SK-N-SH treated with all-trans-retinoic acid at 6 μM for 48 hours (cell line): ENCODE measurements around the gene BRD3.

ENCODE experiments used
- BACH2 ChIP-seq: fragments of 250-450 bp; sonication (Bioruptor Pico); IDR thresholded peaks from 2 replicates; pipeline ENCODE4 v1.9.0; 2021; ENCODE audit warnings: mild to moderate bottlenecking, borderline replicate concordance
- ISL1 ChIP-seq: fragments of 250-450 bp; sonication (Bioruptor Pico); IDR thresholded peaks from 2 replicates; pipeline ENCODE4 v2.1.2; 2022; ENCODE audit warnings: mild to moderate bottlenecking, moderate library complexity
- OSR1 ChIP-seq: fragments of 250-450 bp; sonication (Bioruptor Pico); IDR thresholded peaks from 2 replicates; pipeline ENCODE4 v1.8.0; 2022; ENCODE audit warnings: moderate library complexity, mild to moderate bottlenecking, inconsistent platforms
- TCF4 ChIP-seq: fragments of 250-450 bp; sonication (Bioruptor Pico); IDR thresholded peaks from 2 replicates; pipeline ENCODE4 v1.8.0; 2021; ENCODE audit warnings: mild to moderate bottlenecking, moderate library complexity, borderline replicate concordance
- ZFP30 ChIP-seq: fragments of 450-650 bp; formaldehyde crosslinking; IDR thresholded peaks from 2 replicates; pipeline ENCODE4 v1.5.0; 2022; ENCODE audit warnings: mild to moderate bottlenecking, moderate library complexity
- ZNF70 ChIP-seq: fragments of 450-650 bp; formaldehyde crosslinking; IDR thresholded peaks from 2 replicates; pipeline ENCODE4 v1.5.0; 2020; ENCODE audit warnings: mild to moderate bottlenecking, moderate library complexity
- TF ChIP-seq, protein P1 (sequence below): fragments of 250-450 bp; sonication (Bioruptor Pico); IDR thresholded peaks from 2 replicates; pipeline ENCODE4 v1.5.1; 2020; ENCODE audit warnings: low read depth, mild to moderate bottlenecking, moderate library complexity
- TF ChIP-seq, protein P2 (sequence below): fragments of 250-450 bp; sonication (Bioruptor Pico); IDR thresholded peaks from 2 replicates; pipeline ENCODE4 v1.5.0; 2020; ENCODE audit warnings: mild to moderate bottlenecking, moderate library complexity
- TF ChIP-seq, protein P3 (sequence below): fragments of 250-450 bp; sonication (Bioruptor Pico); IDR thresholded peaks from 2 replicates; pipeline ENCODE4 v1.8.0; 2020; ENCODE audit warnings: mild to moderate bottlenecking, moderate library complexity, borderline replicate concordance

DNA sequence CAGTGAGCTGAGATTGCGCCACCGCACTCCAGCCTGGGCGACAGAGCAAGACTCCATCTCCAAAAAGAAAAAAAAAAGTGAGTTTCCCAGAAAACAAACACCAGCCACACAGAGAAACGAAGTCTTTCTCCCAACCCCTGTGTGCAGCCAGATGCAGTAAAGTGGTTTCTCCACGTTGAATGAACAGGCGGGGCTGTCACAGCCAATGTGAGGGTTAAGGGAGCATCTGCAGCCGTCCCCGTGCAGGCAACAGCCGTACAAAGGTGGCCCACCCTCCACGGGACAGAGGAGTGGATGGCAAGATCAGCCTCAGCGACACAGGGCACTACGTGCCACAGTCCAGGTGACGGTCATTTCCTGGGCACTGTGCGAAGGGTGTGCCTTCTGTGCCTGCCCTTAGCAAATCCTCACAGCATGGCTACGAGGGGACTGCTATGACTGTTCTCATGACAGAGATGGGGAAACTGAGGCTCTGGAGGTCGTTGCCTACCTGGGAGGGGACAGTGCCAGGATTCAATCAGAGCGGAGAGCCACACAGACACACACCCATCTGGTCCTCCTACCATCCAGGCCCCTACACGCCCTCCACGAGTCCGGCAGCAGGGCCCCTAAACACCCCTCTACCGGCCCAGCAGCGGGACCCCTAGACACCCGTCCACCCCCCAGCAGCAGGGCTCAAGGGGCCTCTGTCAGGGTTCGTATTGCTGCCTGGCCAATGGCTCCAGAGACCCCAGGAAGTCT, 78.0 kb downstream of the BRD3 start:
- TF ChIP-seq ISL1 (no peak), TCF4 (CRISPR knock-in tag) (no peak), BACH2 (CRISPR knock-in tag) (no peak), ZFP30 (CRISPR knock-in tag) (no peak), ZNF70 (CRISPR knock-in tag) (no peak), OSR1 (no peak)
- TF ChIP-seq, protein P1, sequence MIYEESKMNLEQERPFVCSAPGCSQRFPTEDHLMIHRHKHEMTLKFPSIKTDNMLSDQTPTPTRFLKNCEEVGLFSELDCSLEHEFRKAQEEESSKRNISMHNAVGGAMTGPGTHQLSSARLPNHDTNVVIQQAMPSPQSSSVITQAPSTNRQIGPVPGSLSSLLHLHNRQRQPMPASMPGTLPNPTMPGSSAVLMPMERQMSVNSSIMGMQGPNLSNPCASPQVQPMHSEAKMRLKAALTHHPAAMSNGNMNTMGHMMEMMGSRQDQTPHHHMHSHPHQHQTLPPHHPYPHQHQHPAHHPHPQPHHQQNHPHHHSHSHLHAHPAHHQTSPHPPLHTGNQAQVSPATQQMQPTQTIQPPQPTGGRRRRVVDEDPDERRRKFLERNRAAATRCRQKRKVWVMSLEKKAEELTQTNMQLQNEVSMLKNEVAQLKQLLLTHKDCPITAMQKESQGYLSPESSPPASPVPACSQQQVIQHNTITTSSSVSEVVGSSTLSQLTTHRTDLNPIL (CRISPR knock-in tag), result no peak
- TF ChIP-seq, protein P2, sequence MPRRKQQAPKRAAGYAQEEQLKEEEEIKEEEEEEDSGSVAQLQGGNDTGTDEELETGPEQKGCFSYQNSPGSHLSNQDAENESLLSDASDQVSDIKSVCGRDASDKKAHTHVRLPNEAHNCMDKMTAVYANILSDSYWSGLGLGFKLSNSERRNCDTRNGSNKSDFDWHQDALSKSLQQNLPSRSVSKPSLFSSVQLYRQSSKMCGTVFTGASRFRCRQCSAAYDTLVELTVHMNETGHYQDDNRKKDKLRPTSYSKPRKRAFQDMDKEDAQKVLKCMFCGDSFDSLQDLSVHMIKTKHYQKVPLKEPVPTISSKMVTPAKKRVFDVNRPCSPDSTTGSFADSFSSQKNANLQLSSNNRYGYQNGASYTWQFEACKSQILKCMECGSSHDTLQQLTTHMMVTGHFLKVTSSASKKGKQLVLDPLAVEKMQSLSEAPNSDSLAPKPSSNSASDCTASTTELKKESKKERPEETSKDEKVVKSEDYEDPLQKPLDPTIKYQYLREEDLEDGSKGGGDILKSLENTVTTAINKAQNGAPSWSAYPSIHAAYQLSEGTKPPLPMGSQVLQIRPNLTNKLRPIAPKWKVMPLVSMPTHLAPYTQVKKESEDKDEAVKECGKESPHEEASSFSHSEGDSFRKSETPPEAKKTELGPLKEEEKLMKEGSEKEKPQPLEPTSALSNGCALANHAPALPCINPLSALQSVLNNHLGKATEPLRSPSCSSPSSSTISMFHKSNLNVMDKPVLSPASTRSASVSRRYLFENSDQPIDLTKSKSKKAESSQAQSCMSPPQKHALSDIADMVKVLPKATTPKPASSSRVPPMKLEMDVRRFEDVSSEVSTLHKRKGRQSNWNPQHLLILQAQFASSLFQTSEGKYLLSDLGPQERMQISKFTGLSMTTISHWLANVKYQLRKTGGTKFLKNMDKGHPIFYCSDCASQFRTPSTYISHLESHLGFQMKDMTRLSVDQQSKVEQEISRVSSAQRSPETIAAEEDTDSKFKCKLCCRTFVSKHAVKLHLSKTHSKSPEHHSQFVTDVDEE, result no peak
- TF ChIP-seq, protein P3, sequence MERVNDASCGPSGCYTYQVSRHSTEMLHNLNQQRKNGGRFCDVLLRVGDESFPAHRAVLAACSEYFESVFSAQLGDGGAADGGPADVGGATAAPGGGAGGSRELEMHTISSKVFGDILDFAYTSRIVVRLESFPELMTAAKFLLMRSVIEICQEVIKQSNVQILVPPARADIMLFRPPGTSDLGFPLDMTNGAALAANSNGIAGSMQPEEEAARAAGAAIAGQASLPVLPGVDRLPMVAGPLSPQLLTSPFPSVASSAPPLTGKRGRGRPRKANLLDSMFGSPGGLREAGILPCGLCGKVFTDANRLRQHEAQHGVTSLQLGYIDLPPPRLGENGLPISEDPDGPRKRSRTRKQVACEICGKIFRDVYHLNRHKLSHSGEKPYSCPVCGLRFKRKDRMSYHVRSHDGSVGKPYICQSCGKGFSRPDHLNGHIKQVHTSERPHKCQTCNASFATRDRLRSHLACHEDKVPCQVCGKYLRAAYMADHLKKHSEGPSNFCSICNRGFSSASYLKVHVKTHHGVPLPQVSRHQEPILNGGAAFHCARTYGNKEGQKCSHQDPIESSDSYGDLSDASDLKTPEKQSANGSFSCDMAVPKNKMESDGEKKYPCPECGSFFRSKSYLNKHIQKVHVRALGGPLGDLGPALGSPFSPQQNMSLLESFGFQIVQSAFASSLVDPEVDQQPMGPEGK, result no peak
